RWPE2 (cell line): ENCODE data around the gene ZFYVE21.

Experiments
- ATAC-seq: fragments of 200-7000 bp; cut with Tn5 transposase; 3 replicates; pipeline ENCODE4 v1.9.1; 2021; ENCODE audit warnings: low read depth
- DNase-seq: peaks from one replicate; pipeline ENCODE4 v3.0.0-alpha.2; 2020; ENCODE audit warnings: low spot score
- H3K27ac ChIP-seq: fragments of 450-650 bp; 2 replicates; pipeline ENCODE4 v1.5.1; 2017; ENCODE audit warnings: mild to moderate bottlenecking; ENCODE audit not compliant: poor library complexity, severe bottlenecking
- H3K27me3 ChIP-seq: fragments of 250-450 bp; sonication (Bioruptor Pico); 2 replicates; pipeline ENCODE4 v1.5.1; 2021; ENCODE audit warnings: mild to moderate bottlenecking, moderate library complexity; ENCODE audit not compliant: insufficient read depth, poor library complexity, severe bottlenecking
- H3K36me3 ChIP-seq: fragments of 250-450 bp; sonication (Bioruptor Pico); 2 replicates; pipeline ENCODE4 v1.5.1; 2020; ENCODE audit warnings: low read depth, mild to moderate bottlenecking, moderate library complexity
- H3K4me1 ChIP-seq: fragments of 250-450 bp; sonication (Bioruptor Pico); 2 replicates; pipeline ENCODE4 v1.5.1; 2021; ENCODE audit warnings: mild to moderate bottlenecking, moderate library complexity; ENCODE audit not compliant: insufficient read depth, poor library complexity, severe bottlenecking
- H3K4me3 ChIP-seq: fragments of 250-450 bp; sonication (Bioruptor Pico); 2 replicates; pipeline ENCODE4 v1.5.1; 2021; ENCODE audit warnings: mild to moderate bottlenecking, moderate library complexity; ENCODE audit not compliant: severe bottlenecking
- H3K9me3 ChIP-seq: fragments of 250-450 bp; sonication (Bioruptor Pico); 2 replicates; pipeline ENCODE4 v1.5.1; 2021; ENCODE audit warnings: mild to moderate bottlenecking, moderate library complexity; ENCODE audit not compliant: severe bottlenecking
- CTCF ChIP-seq: fragments of 450-650 bp; IDR thresholded peaks from one replicate; pipeline ENCODE4 v1.5.1; 2017; ENCODE audit warnings: mild to moderate bottlenecking, moderate library complexity; ENCODE audit not compliant: poor library complexity, severe bottlenecking

ZFYVE21 gene

GRCh38 chr14:103710771-103711377 lies 4.7 kb upstream of the ZFYVE21 start:
- Histone ChIP-seq H3K36me3 (peaks cover 77% of the 10 kb centered on the region), H3K4me1 (peaks cover 32% of the 10 kb centered on the region), H3K27me3 (no peaks in the 10 kb centered on the region), H3K27ac (peak overlapping the region; percentile 86), H3K4me3 (no peak overlapping the region), H3K9me3 (no peaks in the 10 kb centered on the region)
- DNase-seq (no peak), ATAC-seq (no peak)
- no peak for TF ChIP-seq CTCF

GRCh38 chr14:103711516-103712431 lies 3.8 kb upstream of the ZFYVE21 start:
- no peaks in the 10 kb centered on the region for H3K27me3 ChIP-seq
- peaks cover 32% of the 10 kb centered on the region for H3K4me1 ChIP-seq
- peak; percentile 91 for DNase-seq
- H3K36me3 ChIP-seq = peaks cover 68% of the 10 kb centered on the region
- ATAC-seq = peak; percentile 55
- H3K9me3 ChIP-seq = no peaks in the 10 kb centered on the region
- peak overlapping the region; percentile 86 for H3K27ac ChIP-seq
- H3K4me3 ChIP-seq = no peak overlapping the region
- TF ChIP-seq CTCF = no peak

GRCh38 chr14:103712633-103713247 lies 2.9 kb upstream of the ZFYVE21 start:
- no peaks in the 10 kb centered on the region for H3K9me3 ChIP-seq
- DNase-seq (no peak), ATAC-seq (no peak)
- H3K27me3 ChIP-seq = no peaks in the 10 kb centered on the region
- peaks cover 65% of the 10 kb centered on the region for H3K36me3 ChIP-seq
- H3K4me1 ChIP-seq = peaks cover 36% of the 10 kb centered on the region
- no peak for TF ChIP-seq CTCF
- H3K27ac ChIP-seq = peak overlapping the region; percentile 86
- H3K4me3 ChIP-seq = no peak overlapping the region

GRCh38 chr14:103713304-103714062 lies 2.1 kb upstream of the ZFYVE21 start:
- H3K9me3 ChIP-seq = no peaks in the 10 kb centered on the region
- H3K4me3 ChIP-seq = no peak overlapping the region
- no peak for DNase-seq
- no peak for ATAC-seq
- peaks cover 59% of the 10 kb centered on the region for H3K36me3 ChIP-seq
- TF ChIP-seq CTCF = no peak
- peak overlapping the region; percentile 86 for H3K27ac ChIP-seq
- H3K4me1 ChIP-seq = peaks cover 36% of the 10 kb centered on the region
- H3K27me3 ChIP-seq = no peaks in the 10 kb centered on the region
